Activated naive CD8-positive, alpha-beta T cell treated with anti-CD3 and anti-CD28 coated beads, Interleukin-2, amount 50 U/mL, for 16 hours (primary cell): ENCODE data around the gene KRT13.

Experiments
- DNase-seq: peaks from one replicate; pipeline ENCODE4 v3.0.0-alpha.2; 2020; ENCODE audit warnings: low read depth, low spot score

The KRT13 gene

GRCh38 chr17:41467561-41467960 is 37.9 kb downstream of the KRT13 start:
- no peak for DNase-seq

- DNase-seq, result no peak
Measured at GRCh38 chr17:41466988-41467387, 38.4 kb downstream of the KRT13 start, which contains the start of gene KRT32. KRT32 (minus strand) TSS chr17:41467386; CDS start chr17:41467325, 61 bp downstream.

GRCh38 chr17:41464682-41465081 is 40.7 kb downstream of the KRT13 start:
- no peak for DNase-seq

GRCh38 chr17:41464173-41464572 is 41.2 kb downstream of the KRT13 start:
- no peak for DNase-seq

- no peak for DNase-seq
Measured at GRCh38 chr17:41463746-41464145, 41.7 kb downstream of the KRT13 start.

GRCh38 chr17:41462705-41463104 is 42.7 kb downstream of the KRT13 start:
- no peak for DNase-seq

GRCh38 chr17:41457676-41458075 is 47.7 kb downstream of the KRT13 start:
- DNase-seq, result no peak

- no peak for DNase-seq
Measured at GRCh38 chr17:41456204-41456603, 49.2 kb downstream of the KRT13 start.

- DNase-seq, result no peak
Measured at GRCh38 chr17:41455236-41455635, 50.2 kb downstream of the KRT13 start.

- DNase-seq, result no peak
Measured at GRCh38 chr17:41453066-41453465, 52.3 kb downstream of the KRT13 start.

- DNase-seq, result no peak
Measured at GRCh38 chr17:41452281-41452680, 53.1 kb downstream of the KRT13 start.

GRCh38 chr17:41451154-41451728 is 54.2 kb downstream of the KRT13 start:
- no peak for DNase-seq
